Loucy (cell line): Measurements from ENCODE around the gene SLC25A10.

Experiments
- H2AFZ ChIP-seq: fragments of 200-600 bp; sonication (generic); 2 replicates; pipeline ENCODE4 v1.6.0; 2016; ENCODE audit warnings: antibody characterized with exemption, mild to moderate bottlenecking, low read length, moderate library complexity
- H3F3A ChIP-seq: fragments of 200-600 bp; 2 replicates; pipeline ENCODE4 v1.6.0; 2016; ENCODE audit warnings: antibody characterized with exemption, low read depth, mild to moderate bottlenecking
- H3K27me3 ChIP-seq: fragments of 200-600 bp; sonication (generic); 2 replicates; pipeline ENCODE4 v1.6.1; 2014; ENCODE audit warnings: low read length, mild to moderate bottlenecking; ENCODE audit not compliant: insufficient read depth, poor library complexity, severe bottlenecking
- H3K36me3 ChIP-seq: fragments of 200-600 bp; sonication (generic); 2 replicates; pipeline ENCODE4 v1.6.1; 2016; ENCODE audit warnings: low read length; ENCODE audit not compliant: insufficient read depth
- H3K4me1 ChIP-seq: fragments of 200-600 bp; sonication (generic); 2 replicates; pipeline ENCODE4 v1.5.1; 2014; ENCODE audit warnings: low read length, mild to moderate bottlenecking; ENCODE audit not compliant: insufficient read depth, poor library complexity, severe bottlenecking
- H3K4me2 ChIP-seq: fragments of 200-600 bp; sonication (generic); 2 replicates; pipeline ENCODE4 v1.6.0; 2014; ENCODE audit warnings: antibody characterized with exemption, low read length, low read depth, mild to moderate bottlenecking; ENCODE audit not compliant: poor library complexity, severe bottlenecking
- H3K4me3 ChIP-seq: fragments of 200-600 bp; sonication (generic); 2 replicates; pipeline ENCODE4 v1.5.1; 2014; ENCODE audit warnings: low read length, mild to moderate bottlenecking, mixed read lengths; ENCODE audit not compliant: poor library complexity, severe bottlenecking
- H3K79me2 ChIP-seq: fragments of 200-600 bp; sonication (generic); 2 replicates; pipeline ENCODE4 v1.6.1; 2014; ENCODE audit warnings: low read length; ENCODE audit not compliant: insufficient read depth
- H3K9ac ChIP-seq: fragments of 200-600 bp; sonication (generic); 2 replicates; pipeline ENCODE4 v1.6.0; 2014; ENCODE audit warnings: mild to moderate bottlenecking, low read depth, low read length, moderate library complexity; ENCODE audit not compliant: poor library complexity, severe bottlenecking
- H3K9me2 ChIP-seq: fragments of 200-600 bp; sonication (generic); replicated peaks from 2 replicates; pipeline ENCODE4 v1.6.1; 2016; ENCODE audit warnings: low read depth, low read length, mixed read lengths
- H3K9me3 ChIP-seq: fragments of 200-600 bp; sonication (generic); 2 replicates; pipeline ENCODE4 v1.6.1; 2014; ENCODE audit warnings: mild to moderate bottlenecking, antibody characterized with exemption, low read length, low read depth; ENCODE audit not compliant: insufficient read depth
- H4K20me1 ChIP-seq: fragments of 200-600 bp; sonication (generic); 2 replicates; pipeline ENCODE4 v1.6.0; 2014; ENCODE audit warnings: antibody characterized with exemption, low read length, mild to moderate bottlenecking; ENCODE audit not compliant: insufficient read depth, poor library complexity, severe bottlenecking
- CTCF ChIP-seq: fragments of 200-600 bp; sonication (generic); conservative IDR thresholded peaks from 2 replicates; pipeline ENCODE4 v1.5.1; 2014; ENCODE audit warnings: mild to moderate bottlenecking, antibody characterized with exemption, low read length
- EZH2phosphoT487 ChIP-seq: fragments of 200-600 bp; IDR thresholded peaks from 2 replicates; pipeline ENCODE4 v1.6.1; 2018; ENCODE audit warnings: antibody characterized with exemption, mild to moderate bottlenecking, moderate library complexity, borderline replicate concordance

Gene SLC25A10

GRCh38 chr17:81711814-81712467 lies at the start of gene SLC25A10:
SLC25A10 (plus strand) TSS chr17:81712284; CDS start chr17:81712427, 143 bp downstream.
- Histone ChIP-seq H3K4me1 (peaks cover 25% of the 10 kb centered on the region), H2AFZ (peak within 1 kb of the TSS; percentile 71; the same call in 1 of the 2 replicates), H3K4me2 (peak within 1 kb of the TSS; percentile 98), H4K20me1 (peaks cover 6% of the 10 kb centered on the region), H3K4me3 (peak within 1 kb of the TSS; percentile 85), H3K79me2 (peaks cover 41% of the 10 kb centered on the region), H3K9me3 (no peaks in the 10 kb centered on the region), H3K36me3 (peaks cover 13% of the 10 kb centered on the region; the same call in 1 of the 2 replicates), H3K27me3 (no peaks in the 10 kb centered on the region), H3K9ac (peak within 1 kb of the TSS; percentile 75), H3F3A (no peaks in the 10 kb centered on the region), H3K9me2 (no peaks in the 10 kb centered on the region)
- TF ChIP-seq CTCF (no peak), EZH2phosphoT487 (no peak)

GRCh38 chr17:81664051-81664470 lies 48.0 kb upstream of the SLC25A10 start:
- H3K9me2 ChIP-seq, result no peaks in the 10 kb centered on the region
- no peaks in the 10 kb centered on the region for H3K36me3 ChIP-seq
- H3K4me3 ChIP-seq, result no peak overlapping the region
- peaks cover 8% of the 10 kb centered on the region for H3F3A ChIP-seq
- TF ChIP-seq EZH2phosphoT487 (no peak), CTCF (no peak)
- peaks cover 38% of the 10 kb centered on the region for H3K4me1 ChIP-seq
- H3K79me2 ChIP-seq, result peaks cover 47% of the 10 kb centered on the region
- H3K9ac ChIP-seq, result no peak overlapping the region
- H3K4me2 ChIP-seq, result no peak overlapping the region
- H4K20me1 ChIP-seq, result peaks cover 10% of the 10 kb centered on the region
- H3K9me3 ChIP-seq, result no peaks in the 10 kb centered on the region
- no peaks in the 10 kb centered on the region for H3K27me3 ChIP-seq
- H2AFZ ChIP-seq, result no peak overlapping the region

GRCh38 chr17:81665205-81666091 lies 46.6 kb upstream of the SLC25A10 start:
- H3K36me3 ChIP-seq, result no peaks in the 10 kb centered on the region
- H3K79me2 ChIP-seq, result peaks cover 61% of the 10 kb centered on the region
- H3K9me3 ChIP-seq, result no peaks in the 10 kb centered on the region
- peak overlapping the region; percentile 98 for H3K4me3 ChIP-seq
- no peaks in the 10 kb centered on the region for H3K9me2 ChIP-seq
- TF ChIP-seq EZH2phosphoT487 (no peak), CTCF (no peak)
- peak overlapping the region; percentile 98 for H3K4me2 ChIP-seq
- peak overlapping the region; percentile 99 for H3K9ac ChIP-seq
- peaks cover 38% of the 10 kb centered on the region for H3K4me1 ChIP-seq
- H4K20me1 ChIP-seq, result peaks cover 18% of the 10 kb centered on the region
- H3F3A ChIP-seq, result peaks cover 8% of the 10 kb centered on the region
- no peaks in the 10 kb centered on the region for H3K27me3 ChIP-seq
- H2AFZ ChIP-seq, result peak overlapping the region; percentile 53; the same call in 1 of the 2 replicates
